Measurements from ENCODE around the gene BMI1.

BMI1 gene

GRCh38 chr10:22294694-22295093 lies 26.2 kb upstream of the BMI1 start:
- H3K9me3 ChIP-seq (ENCODE audit: insufficient read depth, low read length) = no peaks in the 10 kb centered on the region
- no peaks in the 10 kb centered on the region for H3K36me3 ChIP-seq (ENCODE audit: low read length)
- H4K20me1 ChIP-seq (ENCODE audit: low read depth, low read length) = no peaks in the 10 kb centered on the region
- no peak overlapping the region for H2AFZ ChIP-seq (ENCODE audit: low read depth, low read length, severe bottlenecking)
- TF ChIP-seq EZH2phosphoT487 (conservative IDR thresholded peaks at IDR 0.05; ENCODE audit: low read length) (no peak), CTCF (IDR thresholded peaks at IDR 0.05; ENCODE audit: insufficient read depth, low read length, poor library complexity, severe bottlenecking) (no peak)
- H3K79me2 ChIP-seq (ENCODE audit: insufficient read depth, low read length) = no peaks in the 10 kb centered on the region
- H3F3A ChIP-seq (ENCODE audit: insufficient read depth) = no peaks in the 10 kb centered on the region
- H3K27ac ChIP-seq (ENCODE audit: low read depth, low read length) = no peak overlapping the region
- no peak overlapping the region for H3K4me2 ChIP-seq (ENCODE audit: low read depth, low read length, poor library complexity, severe bottlenecking)
- H3K9me2 ChIP-seq (replicated peaks; ENCODE audit: insufficient read depth, low read length) = no peaks in the 10 kb centered on the region
- H3K4me3 ChIP-seq (ENCODE audit: insufficient read depth, low read length, poor library complexity, severe bottlenecking) = no peak overlapping the region
- no peaks in the 10 kb centered on the region for H3K27me3 ChIP-seq (ENCODE audit: low read length)
- H3K9ac ChIP-seq (ENCODE audit: low read length) = no peak overlapping the region

GRCh38 chr10:22301193-22301592 lies 19.7 kb upstream of the BMI1 start:
- no peaks in the 10 kb centered on the region for H3K36me3 ChIP-seq (ENCODE audit: low read length)

GRCh38 chr10:22303461-22303860 lies 17.4 kb upstream of the BMI1 start:
- Histone ChIP-seq H3K9ac (ENCODE audit: low read length) (no peak overlapping the region), H4K20me1 (ENCODE audit: low read depth, low read length) (no peaks in the 10 kb centered on the region), H3K27me3 (ENCODE audit: low read length) (no peaks in the 10 kb centered on the region), H2AFZ (ENCODE audit: low read depth, low read length, severe bottlenecking) (no peak overlapping the region), H3K79me2 (ENCODE audit: insufficient read depth, low read length) (no peaks in the 10 kb centered on the region), H3K36me3 (ENCODE audit: low read length) (no peaks in the 10 kb centered on the region), H3K27ac (ENCODE audit: low read depth, low read length) (no peak overlapping the region), H3K9me2 (replicated peaks; ENCODE audit: insufficient read depth, low read length) (no peaks in the 10 kb centered on the region), H3K4me3 (ENCODE audit: insufficient read depth, low read length, poor library complexity, severe bottlenecking) (no peak overlapping the region), H3K4me2 (ENCODE audit: low read depth, low read length, poor library complexity, severe bottlenecking) (no peak overlapping the region), H3F3A (ENCODE audit: insufficient read depth) (no peaks in the 10 kb centered on the region), H3K9me3 (ENCODE audit: insufficient read depth, low read length) (no peaks in the 10 kb centered on the region)
- TF ChIP-seq EZH2phosphoT487 (conservative IDR thresholded peaks at IDR 0.05; ENCODE audit: low read length) = no peak
- no peak for TF ChIP-seq CTCF (IDR thresholded peaks at IDR 0.05; ENCODE audit: insufficient read depth, low read length, poor library complexity, severe bottlenecking)

More at GRCh38 chr10:22301193-22301592, 19.7 kb upstream of the BMI1 start:
- H3K9ac ChIP-seq (ENCODE audit: low read length) = no peak overlapping the region
- no peaks in the 10 kb centered on the region for H3K9me3 ChIP-seq (ENCODE audit: insufficient read depth, low read length)
- H3F3A ChIP-seq (ENCODE audit: insufficient read depth) = no peaks in the 10 kb centered on the region
- no peak for TF ChIP-seq EZH2phosphoT487 (conservative IDR thresholded peaks at IDR 0.05; ENCODE audit: low read length)
- no peak for TF ChIP-seq CTCF (IDR thresholded peaks at IDR 0.05; ENCODE audit: insufficient read depth, low read length, poor library complexity, severe bottlenecking)
- no peak overlapping the region for H3K27ac ChIP-seq (ENCODE audit: low read depth, low read length)
- H3K4me2 ChIP-seq (ENCODE audit: low read depth, low read length, poor library complexity, severe bottlenecking) = no peak overlapping the region
- no peaks in the 10 kb centered on the region for H3K27me3 ChIP-seq (ENCODE audit: low read length)
- no peaks in the 10 kb centered on the region for H4K20me1 ChIP-seq (ENCODE audit: low read depth, low read length)
- H3K4me3 ChIP-seq (ENCODE audit: insufficient read depth, low read length, poor library complexity, severe bottlenecking) = no peak overlapping the region
- H3K79me2 ChIP-seq (ENCODE audit: insufficient read depth, low read length) = no peaks in the 10 kb centered on the region
- H3K9me2 ChIP-seq (replicated peaks; ENCODE audit: insufficient read depth, low read length) = no peaks in the 10 kb centered on the region
- no peak overlapping the region for H2AFZ ChIP-seq (ENCODE audit: low read depth, low read length, severe bottlenecking)
